ENCODE results near the gene OR2M3. TPM values are rescaled to one million over a fixed set of nuclear protein-coding genes. Genes with fewer than 3 reads are reported as not detected.
"Not testable (repeated sequence)": the region's sequence is repeated elsewhere in the genome, so short reads cannot be mapped to it uniquely, and the experiment has no call there.

Gene OR2M3
- polyA plus RNA-seq (ENCODE audit: insufficient read length in 10 of 10), result under 1 TPM in 4 of 10 donors, not detected in 6; 0.01 to 0.03 (median 0.01) TPM
- long read RNA-seq, donor 1, result 0 reads
- long read RNA-seq, donor 2, result 0 reads
- long read RNA-seq, donor 3, partial matches to known transcripts, result 0 of 1 reads
- long read RNA-seq, donor 3, other reads (novel, unspliced or antisense), result 0 of 1 reads
- long read RNA-seq, donor 4, result 0 reads
- long read RNA-seq, donor 5, result 0 reads
- long read RNA-seq, donor 6, result 0 reads
- long read RNA-seq, donor 7, result 0 reads
- long read RNA-seq, donor 8, result 0 reads
- long read RNA-seq, donor 9, result 0 reads

DNA sequence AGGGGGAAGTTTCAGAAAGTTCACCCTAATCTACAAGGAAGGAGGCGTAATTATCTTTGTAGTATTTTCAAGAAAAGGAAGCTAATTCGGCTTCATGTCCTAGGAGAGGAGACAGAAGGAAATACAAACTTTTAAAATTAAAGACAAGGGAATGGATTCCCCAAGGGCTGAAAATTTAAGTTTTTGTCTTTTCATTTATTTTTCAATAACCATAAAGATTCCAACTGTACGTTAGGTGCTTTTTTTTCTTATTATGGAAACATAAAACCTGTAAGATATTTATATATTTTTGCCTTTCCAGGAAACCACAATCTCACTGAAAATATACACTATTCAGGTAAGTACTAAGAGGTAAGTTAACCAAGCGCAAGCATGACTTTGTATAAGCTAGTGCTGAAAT is at the start of gene OR2M3:
OR2M3 (plus strand) TSS at position 301 of the 400 bp plus-strand sequence. CDS start 5,803 bp downstream, outside the sequence.
- no peak for DNase-seq

- no peak for DNase-seq
These were observed 44.8 kb upstream of the OR2M3 start for GRCh38 chr1:248152056-248152827.

GRCh38 chr1:248155927-248156326 is 41.1 kb upstream of the OR2M3 start:
- DNase-seq, result no peak

GRCh38 chr1:248158758-248159157 is 38.3 kb upstream of the OR2M3 start:
- no peak for DNase-seq

- no peak for DNase-seq
These were observed 33.0 kb upstream of the OR2M3 start for GRCh38 chr1:248164031-248164430.

GRCh38 chr1:248165186-248165585 is 31.9 kb upstream of the OR2M3 start:
- DNase-seq, result no peak

DNA sequence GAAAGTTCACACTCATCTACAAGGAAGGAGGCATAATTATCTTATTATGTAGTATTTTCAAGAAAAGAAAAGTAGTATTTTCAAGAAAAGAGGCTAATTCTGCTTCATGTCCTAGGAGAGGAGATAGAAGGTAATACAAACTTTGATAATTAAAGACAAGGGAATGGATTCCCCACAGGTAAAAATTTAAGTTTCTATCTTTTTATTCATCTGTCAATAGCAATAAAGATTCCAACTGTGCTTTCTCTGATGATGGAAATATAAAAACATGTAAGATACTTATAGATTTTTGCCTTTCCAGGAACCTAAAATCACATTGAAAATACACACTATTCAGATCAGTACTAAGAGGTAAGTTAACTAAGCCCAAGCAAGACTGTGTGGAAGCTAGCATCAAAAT is 22.5 kb upstream of the OR2M3 start, which contains the start of gene OR2M2:
OR2M2 (plus strand) TSS at position 301 of the 400 bp plus-strand sequence. CDS start 5,165 bp downstream, outside the sequence.
- DNase-seq, result no peak

DNA sequence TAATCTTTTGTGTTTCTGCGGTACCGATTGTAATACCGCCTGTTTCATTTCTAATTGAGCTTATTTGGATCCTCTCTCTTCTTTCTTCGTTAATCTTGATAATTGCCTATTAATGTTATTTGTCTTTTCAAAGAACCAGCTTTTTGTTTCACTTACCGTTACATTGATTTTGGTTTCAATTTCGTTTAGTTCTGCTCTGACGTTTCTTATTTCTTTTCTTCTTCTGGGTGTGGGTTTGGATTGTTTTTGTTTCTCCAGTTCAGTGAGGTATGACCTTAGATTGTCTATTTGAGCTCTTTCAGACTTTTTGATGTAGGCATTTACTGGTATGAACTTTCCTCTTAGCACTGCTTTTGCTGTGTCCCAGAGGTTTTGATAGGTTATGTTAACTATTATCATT is 13.1 kb upstream of the OR2M3 start:
- no peak for DNase-seq

GRCh38 chr1:248187363-248187762 is 9.7 kb upstream of the OR2M3 start:
- no peak for DNase-seq

DNA sequence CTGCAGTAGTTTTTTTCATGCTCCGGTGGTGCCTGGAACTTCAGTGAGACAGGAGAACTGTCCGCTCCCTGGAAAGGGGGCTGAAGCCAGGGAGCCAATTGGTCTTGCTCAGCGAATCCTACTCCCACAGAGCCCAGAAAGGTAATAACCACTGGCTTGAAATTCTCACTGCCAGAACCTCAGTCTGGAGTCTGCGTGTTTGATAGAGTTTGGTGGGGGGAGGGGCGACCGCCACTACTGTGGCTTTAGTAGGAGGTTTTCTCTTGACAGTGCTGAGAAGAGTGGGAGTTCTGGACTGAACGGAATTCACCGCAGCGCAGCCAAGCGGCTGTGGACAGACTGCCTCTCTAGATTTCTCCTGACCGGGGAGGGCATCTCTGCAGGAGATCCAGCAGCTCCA is 8.0 kb upstream of the OR2M3 start:
- DNase-seq, result no peak

DNA sequence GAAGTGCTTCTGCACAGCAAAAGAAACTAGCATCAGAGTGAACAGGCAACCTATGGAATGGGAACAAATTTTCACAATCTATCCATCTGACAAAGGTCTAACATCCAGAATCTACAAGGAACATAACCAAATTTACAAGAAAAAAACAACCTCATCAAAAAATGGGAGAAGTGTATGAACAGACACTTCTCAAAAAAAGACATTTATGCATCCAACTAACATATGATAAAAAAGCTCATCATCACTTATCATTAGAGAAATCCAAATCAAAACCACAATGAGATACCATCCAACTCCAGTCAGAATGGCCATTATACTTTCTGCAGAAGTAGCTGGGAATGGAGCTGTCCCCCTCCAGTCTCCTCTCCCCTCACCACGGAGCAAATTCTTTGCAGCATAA is 2.9 kb upstream of the OR2M3 start:
- DNase-seq, result no peak

DNA sequence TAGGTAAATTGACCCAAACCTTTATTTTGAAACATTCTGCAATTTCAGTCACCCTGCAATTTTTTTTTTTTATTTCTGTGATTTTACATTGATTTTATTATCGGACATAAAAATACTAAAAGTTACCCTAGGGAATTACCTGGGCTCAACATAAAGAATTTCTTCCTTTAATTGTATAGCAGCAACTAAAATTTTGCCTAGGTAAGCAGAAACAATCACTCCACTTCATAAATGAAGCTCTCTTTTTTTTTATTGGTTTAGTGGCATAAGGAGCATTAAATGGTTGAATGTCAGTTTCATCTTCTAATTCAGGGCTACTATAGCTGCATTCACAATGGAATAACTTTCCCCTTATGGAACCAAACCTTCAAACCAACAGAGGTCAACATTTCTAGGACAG is 18.8 kb downstream of the OR2M3 start:
- DNase-seq, result no peak

- DNase-seq, result no peak
These were observed 28.5 kb downstream of the OR2M3 start for GRCh38 chr1:248225537-248225936.

DNA sequence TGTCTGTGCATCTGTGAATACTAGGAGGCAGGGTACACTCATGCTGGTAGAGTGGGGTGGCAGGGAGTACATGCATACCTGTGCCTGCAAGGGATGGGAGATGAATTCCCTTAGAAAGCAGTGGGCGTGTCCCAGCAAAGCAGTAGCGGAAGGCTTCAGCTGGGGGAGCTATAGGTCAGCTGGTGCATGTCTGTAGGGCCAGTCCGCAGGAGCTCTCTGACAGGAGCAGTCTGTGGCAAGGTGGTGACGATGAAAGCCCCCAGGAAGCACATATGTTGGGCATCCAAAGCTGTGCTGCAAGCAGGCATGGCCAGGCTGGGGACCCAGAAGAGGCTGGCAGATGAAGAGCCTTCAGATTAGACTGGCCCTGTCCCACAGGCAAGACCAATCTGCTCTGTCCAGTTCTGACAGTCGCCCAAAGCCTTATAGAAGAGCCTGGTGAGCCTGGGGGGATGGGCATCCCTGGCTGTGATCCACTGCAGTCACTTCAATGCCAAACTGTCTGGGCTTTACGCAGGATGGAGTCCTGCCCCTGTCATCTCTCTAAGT is 32.4 kb downstream of the OR2M3 start:
- DNase-seq, result no peak

DNA sequence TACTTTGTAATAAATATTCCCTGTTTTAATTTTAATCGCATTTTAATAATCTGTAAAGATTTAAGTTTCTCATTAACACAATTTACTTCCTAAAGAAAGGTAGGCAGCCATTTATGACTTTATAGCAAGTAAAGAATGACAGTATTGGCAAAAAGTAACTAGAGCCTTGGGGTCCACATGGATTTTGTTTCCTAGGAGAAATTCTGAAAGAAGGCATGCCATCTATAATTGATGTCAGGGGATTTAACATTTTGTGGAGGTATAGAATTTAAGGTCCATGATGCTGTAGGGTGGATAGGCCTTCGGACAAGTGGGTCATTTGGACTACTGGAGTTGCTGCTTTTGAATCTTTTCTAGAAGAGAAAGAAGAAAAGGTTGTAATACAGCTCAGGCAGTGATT is 34.1 kb downstream of the OR2M3 start, which contains the start of gene OR2M4:
OR2M4 (plus strand) TSS at position 301 of the 400 bp plus-strand sequence. CDS start 7,512 bp downstream, outside the sequence.
- DNase-seq, result no peak

GRCh38 chr1:248239478-248239877 is 42.4 kb downstream of the OR2M3 start:
- no peak for DNase-seq

DNA sequence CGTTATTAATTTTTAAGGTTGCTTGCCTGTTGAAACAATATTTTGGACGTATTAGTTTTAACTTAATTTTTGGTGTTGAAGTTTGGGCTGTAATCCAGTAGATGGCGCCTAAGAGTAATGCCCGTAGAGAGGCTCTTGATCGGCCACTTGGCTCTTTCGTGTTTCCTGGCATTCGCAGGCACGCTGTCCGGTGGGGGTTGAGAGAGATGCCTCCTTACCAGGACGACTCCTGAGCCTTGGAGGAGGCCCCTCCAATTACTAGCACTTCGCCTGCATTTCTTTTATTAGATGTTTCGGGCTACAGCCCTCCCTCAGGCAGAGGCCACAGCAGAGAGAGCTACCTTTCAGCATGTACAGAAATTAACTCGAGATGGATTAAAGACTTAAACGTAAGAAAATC is 46.1 kb downstream of the OR2M3 start:
- no peak for DNase-seq

DNA sequence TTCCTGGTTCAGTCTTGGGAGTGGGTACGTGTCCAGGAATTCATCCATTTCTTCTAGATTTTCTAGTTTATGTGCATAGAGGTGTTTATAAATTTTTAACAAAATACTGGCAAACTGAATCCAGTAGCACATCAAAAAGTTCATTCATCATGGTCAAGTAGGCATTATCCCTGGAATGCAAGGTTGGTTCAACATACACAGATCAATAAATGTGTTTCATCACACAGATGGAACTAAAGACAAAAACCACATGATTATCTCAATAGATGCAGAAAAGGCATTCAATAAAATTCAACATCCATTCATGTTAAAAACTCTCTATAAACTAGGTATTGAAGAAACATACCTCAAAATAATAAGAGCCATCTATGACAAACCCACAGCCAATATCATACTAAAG is 62.2 kb downstream of the OR2M3 start:
- not testable (repeated sequence) for DNase-seq

Measured in muscle of back (tissue), 13 donors.